Astrocyte (in vitro differentiated cells and primary cell): ENCODE data around the gene GDF15. TPM values are rescaled to one million over a fixed set of nuclear protein-coding genes. Genes with fewer than 3 reads are reported as not detected.

Experiments
- DNase-seq: peaks from one replicate; pipeline ENCODE4 v3.0.0-alpha.2; 2010; ENCODE audit warnings: low read depth
- FAIRE-seq: peaks from 2 replicates; lab custom pipeline; 2011; peaks lifted over from hg19 to GRCh38; lab: Jason Lieb, UNC
- H2AFZ ChIP-seq: 2 replicates; pipeline ENCODE4 v1.6.0; 2012; ENCODE audit warnings: low read depth, low read length, inconsistent platforms
- H3K27ac ChIP-seq: 2 replicates; pipeline ENCODE4 v1.5.1; 2011; ENCODE audit warnings: low read depth, low read length, inconsistent platforms
- H3K27me3 ChIP-seq: 2 replicates; pipeline ENCODE4 v1.6.0; 2011; ENCODE audit warnings: low read length, inconsistent platforms; ENCODE audit not compliant: insufficient read depth
- H3K36me3 ChIP-seq: 2 replicates; pipeline ENCODE4 v1.5.1; 2011; ENCODE audit warnings: low read length, inconsistent platforms; ENCODE audit not compliant: insufficient read depth
- H3K4me1 ChIP-seq: 2 replicates; pipeline ENCODE4 v1.5.1; 2011; ENCODE audit warnings: low read length, inconsistent platforms; ENCODE audit not compliant: insufficient read depth
- H3K4me2 ChIP-seq: 2 replicates; pipeline ENCODE4 v1.6.0; 2012; ENCODE audit warnings: low read length, inconsistent platforms
- H3K4me3 ChIP-seq: 2 replicates; pipeline ENCODE4 v1.5.1; 2011; ENCODE audit warnings: low read depth, mild to moderate bottlenecking, low read length, inconsistent platforms; ENCODE audit not compliant: insufficient read depth
- H3K79me2 ChIP-seq: 2 replicates; pipeline ENCODE4 v1.6.0; 2012; ENCODE audit warnings: mild to moderate bottlenecking, low read length, inconsistent platforms; ENCODE audit not compliant: insufficient read depth
- H3K9ac ChIP-seq: 2 replicates; pipeline ENCODE4 v1.6.0; 2012; ENCODE audit warnings: mild to moderate bottlenecking, low read length, inconsistent platforms
- H3K9me3 ChIP-seq: 2 replicates; pipeline ENCODE4 v1.5.1; 2012; ENCODE audit warnings: low read depth, mild to moderate bottlenecking, low read length, inconsistent platforms; ENCODE audit not compliant: insufficient read depth
- H4K20me1 ChIP-seq: 2 replicates; pipeline ENCODE4 v1.6.0; 2012; ENCODE audit warnings: low read length, inconsistent platforms; ENCODE audit not compliant: insufficient read depth
- H3K27ac Mint-ChIP-seq: one replicate; pipeline ENCODE4 v1.8.0; 2021; ENCODE audit warnings: mild to moderate bottlenecking, mixed read lengths; ENCODE audit not compliant: unreplicated experiment
- H3K27me3 Mint-ChIP-seq: one replicate; pipeline ENCODE4 v1.8.0; 2021; ENCODE audit warnings: low read depth, mixed read lengths; ENCODE audit not compliant: unreplicated experiment
- H3K36me3 Mint-ChIP-seq: one replicate; pipeline ENCODE4 v1.8.0; 2021; ENCODE audit warnings: low read depth, mixed read lengths; ENCODE audit not compliant: unreplicated experiment
- H3K4me1 Mint-ChIP-seq: one replicate; pipeline ENCODE4 v1.8.0; 2021; ENCODE audit warnings: low read depth, mixed read lengths; ENCODE audit not compliant: unreplicated experiment
- H3K4me3 Mint-ChIP-seq: one replicate; pipeline ENCODE4 v1.8.0; 2021; ENCODE audit warnings: mild to moderate bottlenecking, moderate library complexity, mixed read lengths; ENCODE audit not compliant: unreplicated experiment
- H3K9me3 Mint-ChIP-seq: one replicate; pipeline ENCODE4 v1.8.0; 2021; ENCODE audit warnings: mild to moderate bottlenecking, mixed read lengths; ENCODE audit not compliant: unreplicated experiment
- EZH2 ChIP-seq: IDR thresholded peaks from 2 replicates; pipeline ENCODE4 v1.6.1; 2012; ENCODE audit warnings: mild to moderate bottlenecking, low read length, inconsistent platforms; ENCODE audit not compliant: insufficient read depth
- total RNA-seq: library from RNA; stranded (reverse); gene quantifications from 2 replicates; pipeline ENCODE4 v1.2.1, GENCODE V29; 2021
- TF ChIP-seq, protein P1 (sequence below): IDR thresholded peaks from 2 replicates; pipeline ENCODE4 v1.5.1; 2011; ENCODE audit warnings: low read depth, mild to moderate bottlenecking, inconsistent platforms, low read length, moderate library complexity; ENCODE audit not compliant: insufficient read depth

GDF15 gene
- total RNA-seq, 1 donor from 2014 or later: 23.2 TPM

DNA sequence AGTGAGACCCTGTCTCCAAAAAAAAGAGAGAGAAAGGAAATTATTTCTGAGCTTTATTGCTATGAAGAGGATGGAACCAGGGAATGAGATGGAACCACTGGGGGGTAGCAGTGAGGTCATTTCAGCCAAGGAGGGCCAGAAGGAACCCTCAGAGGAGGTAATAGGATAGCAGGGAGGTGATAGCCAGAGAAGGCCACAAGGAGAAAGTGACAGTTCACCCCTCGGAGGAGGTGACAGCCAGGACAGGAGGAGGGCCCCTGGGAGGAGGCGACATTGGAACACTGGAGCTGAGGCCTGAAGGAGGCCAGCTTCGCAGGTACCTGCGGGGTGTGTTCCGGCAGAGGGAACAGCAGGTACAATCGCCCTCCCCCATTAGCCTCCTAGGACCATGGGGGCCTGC lies 46.2 kb upstream of the GDF15 start:
- Mint-ChIP-seq H3K27ac (peak overlapping the region; percentile 30), H3K9me3 (no peaks in the 10 kb centered on the region), H3K4me3 (peak overlapping the region; percentile 81), H3K36me3 (peaks cover 4% of the 10 kb centered on the region), H3K4me1 (peaks cover 2% of the 10 kb centered on the region), H3K27me3 (peaks cover 4% of the 10 kb centered on the region)
- no peak for FAIRE-seq
- peak overlapping the region; percentile 80 for H2AFZ ChIP-seq
- H3K4me3 ChIP-seq: no peak overlapping the region
- H3K27me3 ChIP-seq: no peaks in the 10 kb centered on the region
- H3K9ac ChIP-seq: peak overlapping the region; percentile 77
- H3K36me3 ChIP-seq: no peaks in the 10 kb centered on the region
- H3K27ac ChIP-seq: no peak overlapping the region
- H4K20me1 ChIP-seq: no peaks in the 10 kb centered on the region
- TF ChIP-seq EZH2: no peak
- TF ChIP-seq, protein P1, sequence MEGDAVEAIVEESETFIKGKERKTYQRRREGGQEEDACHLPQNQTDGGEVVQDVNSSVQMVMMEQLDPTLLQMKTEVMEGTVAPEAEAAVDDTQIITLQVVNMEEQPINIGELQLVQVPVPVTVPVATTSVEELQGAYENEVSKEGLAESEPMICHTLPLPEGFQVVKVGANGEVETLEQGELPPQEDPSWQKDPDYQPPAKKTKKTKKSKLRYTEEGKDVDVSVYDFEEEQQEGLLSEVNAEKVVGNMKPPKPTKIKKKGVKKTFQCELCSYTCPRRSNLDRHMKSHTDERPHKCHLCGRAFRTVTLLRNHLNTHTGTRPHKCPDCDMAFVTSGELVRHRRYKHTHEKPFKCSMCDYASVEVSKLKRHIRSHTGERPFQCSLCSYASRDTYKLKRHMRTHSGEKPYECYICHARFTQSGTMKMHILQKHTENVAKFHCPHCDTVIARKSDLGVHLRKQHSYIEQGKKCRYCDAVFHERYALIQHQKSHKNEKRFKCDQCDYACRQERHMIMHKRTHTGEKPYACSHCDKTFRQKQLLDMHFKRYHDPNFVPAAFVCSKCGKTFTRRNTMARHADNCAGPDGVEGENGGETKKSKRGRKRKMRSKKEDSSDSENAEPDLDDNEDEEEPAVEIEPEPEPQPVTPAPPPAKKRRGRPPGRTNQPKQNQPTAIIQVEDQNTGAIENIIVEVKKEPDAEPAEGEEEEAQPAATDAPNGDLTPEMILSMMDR: no peak
- H3K4me2 ChIP-seq: peak overlapping the region; percentile 99
- H3K4me1 ChIP-seq: peaks cover 15% of the 10 kb centered on the region
- no peak for DNase-seq
- no peaks in the 10 kb centered on the region for H3K9me3 ChIP-seq
- H3K79me2 ChIP-seq: peaks cover 2% of the 10 kb centered on the region

- no peaks in the 10 kb centered on the region for H4K20me1 ChIP-seq
- H3K27me3 ChIP-seq: no peaks in the 10 kb centered on the region
- no peak for TF ChIP-seq EZH2
- TF ChIP-seq, protein P1: no peak
- Mint-ChIP-seq H3K27ac (peak within 1 kb of the TSS; percentile 30), H3K27me3 (peaks cover 4% of the 10 kb centered on the region), H3K4me1 (peaks cover 2% of the 10 kb centered on the region), H3K4me3 (peak within 1 kb of the TSS; percentile 86), H3K36me3 (peaks cover 11% of the 10 kb centered on the region), H3K9me3 (no peaks in the 10 kb centered on the region)
- H3K9me3 ChIP-seq: no peaks in the 10 kb centered on the region
- FAIRE-seq (no peak), DNase-seq (peak; percentile 16)
- H3K36me3 ChIP-seq: no peaks in the 10 kb centered on the region
- H3K4me3 ChIP-seq: peak within 1 kb of the TSS; percentile 70
- H3K27ac ChIP-seq: no peak within 1 kb of the TSS
- peak within 1 kb of the TSS; percentile 80 for H2AFZ ChIP-seq
- H3K79me2 ChIP-seq: peaks cover 2% of the 10 kb centered on the region
- peak within 1 kb of the TSS; percentile 77 for H3K9ac ChIP-seq
- H3K4me1 ChIP-seq: peaks cover 17% of the 10 kb centered on the region
- H3K4me2 ChIP-seq: peak within 1 kb of the TSS; percentile 99
Observed at GRCh38 chr19:18340190-18340989, 45.6 kb upstream of the GDF15 start, which contains the start of gene PGPEP1. Gene PGPEP1 (plus strand): TSS chr19:18340598. CDS start chr19:18340682, 84 bp downstream.
